GM21619 (cell line): ENCODE data around the gene SDK1.
"Not testable (repeated sequence)": the region's sequence is repeated elsewhere in the genome, so short reads cannot be mapped to it uniquely, and the experiment has no call there.

ENCODE experiments used
- ATAC-seq: cut with Tn5 transposase; IDR thresholded peaks from one replicate; pipeline ENCODE4 v1.9.1; 2021; ENCODE audit not compliant: unreplicated experiment

Gene SDK1

GRCh38 chr7:4203626-4204512, 902.8 kb downstream of the SDK1 start:
- no peak for ATAC-seq

GRCh38 chr7:4204513-4205165, 903.6 kb downstream of the SDK1 start:
- no peak for ATAC-seq

GRCh38 chr7:4205828-4206227, 904.8 kb downstream of the SDK1 start:
- ATAC-seq: no peak

GRCh38 chr7:4207011-4207410, 906.0 kb downstream of the SDK1 start:
- no peak for ATAC-seq

GRCh38 chr7:4208086-4208485, 907.0 kb downstream of the SDK1 start:
- ATAC-seq: no peak

GRCh38 chr7:4208586-4208985, 907.5 kb downstream of the SDK1 start:
- ATAC-seq: no peak

GRCh38 chr7:4209126-4209525, 908.1 kb downstream of the SDK1 start:
- no peak for ATAC-seq

GRCh38 chr7:4209966-4210365, 908.9 kb downstream of the SDK1 start:
- ATAC-seq: no peak

GRCh38 chr7:4210821-4211220, 909.8 kb downstream of the SDK1 start:
- ATAC-seq: no peak

GRCh38 chr7:4211261-4211660, 910.2 kb downstream of the SDK1 start:
- ATAC-seq: no peak

- ATAC-seq: no peak
Observed at GRCh38 chr7:4212376-4212775, 911.3 kb downstream of the SDK1 start.

- no peak for ATAC-seq
Observed at GRCh38 chr7:4214291-4215155, 913.5 kb downstream of the SDK1 start.

GRCh38 chr7:4215176-4215720, 914.2 kb downstream of the SDK1 start:
- no peak for ATAC-seq

GRCh38 chr7:4216016-4216415, 915.0 kb downstream of the SDK1 start:
- no peak for ATAC-seq

GRCh38 chr7:4217126-4217660, 916.1 kb downstream of the SDK1 start:
- not testable (repeated sequence) for ATAC-seq

- no peak for ATAC-seq
Observed at GRCh38 chr7:4218481-4218880, 917.4 kb downstream of the SDK1 start.

GRCh38 chr7:4220011-4220410, 919.0 kb downstream of the SDK1 start:
- no peak for ATAC-seq

- no peak for ATAC-seq
Observed at GRCh38 chr7:4221043-4221442, 920.0 kb downstream of the SDK1 start.

- no peak for ATAC-seq
Observed at GRCh38 chr7:4222676-4223075, 921.6 kb downstream of the SDK1 start.

- no peak for ATAC-seq
Observed at GRCh38 chr7:4225361-4225771, 924.3 kb downstream of the SDK1 start.
